Erythroblast (primary cell): Measurements from ENCODE around the gene MRPL2.
"Not testable (repeated sequence)": the region's sequence is repeated elsewhere in the genome, so short reads cannot be mapped to it uniquely, and the experiment has no call there.

Experiments used
- DNase-seq, 2 experiments: peaks; one replicate each; lab custom pipeline; 2025; lab: John Stamatoyannopoulos, UW
- GATA1 ChIP-seq: IDR thresholded peaks from 2 replicates; pipeline ENCODE4 v1.6.1; 2011; ENCODE audit warnings: low read depth, mild to moderate bottlenecking, control low read depth, low read length, moderate library complexity
- POLR2A ChIP-seq: IDR thresholded peaks from 2 replicates; pipeline ENCODE4 v1.6.1; 2011; ENCODE audit warnings: mild to moderate bottlenecking, low read length

Gene MRPL2

GRCh38 chr6:43052842-43053544 lies 6.2 kb downstream of the MRPL2 start:
- TF ChIP-seq GATA1 (no peak), POLR2A (no peak)
- peak; percentile 58 to 66 for DNase-seq

- no peak for DNase-seq
- TF ChIP-seq POLR2A (no peak), GATA1 (no peak)
Measured at GRCh38 chr6:43052225-43052841, 6.9 kb downstream of the MRPL2 start.

- no peak for DNase-seq
- TF ChIP-seq POLR2A = no peak
Measured at GRCh38 chr6:43050981-43051380, 8.3 kb downstream of the MRPL2 start.

GRCh38 chr6:43047998-43048397 lies 11.2 kb downstream of the MRPL2 start:
- DNase-seq = no peak
- no peak for TF ChIP-seq GATA1
- TF ChIP-seq POLR2A = no peak

GRCh38 chr6:43045371-43045930 lies 13.8 kb downstream of the MRPL2 start:
- TF ChIP-seq POLR2A (no peak), GATA1 (no peak)
- DNase-seq = no peak

GRCh38 chr6:43043310-43043709 lies 15.9 kb downstream of the MRPL2 start:
- TF ChIP-seq POLR2A = no peak
- no peak for TF ChIP-seq GATA1
- DNase-seq = no peak

GRCh38 chr6:43041475-43041874 lies 17.8 kb downstream of the MRPL2 start:
- DNase-seq = not testable (repeated sequence)

GRCh38 chr6:43040542-43041257 lies 18.5 kb downstream of the MRPL2 start:
- DNase-seq = no peak
- TF ChIP-seq POLR2A = no peak
- TF ChIP-seq GATA1 = no peak

- DNase-seq = no peak
- no peak for TF ChIP-seq POLR2A
- no peak for TF ChIP-seq GATA1
Measured at GRCh38 chr6:43038727-43039126, 20.5 kb downstream of the MRPL2 start.

GRCh38 chr6:43037706-43038105 lies 21.5 kb downstream of the MRPL2 start:
- DNase-seq = no peak
- TF ChIP-seq POLR2A = no peak
- no peak for TF ChIP-seq GATA1

GRCh38 chr6:43037197-43037596 lies 22.0 kb downstream of the MRPL2 start:
- DNase-seq = no peak
- TF ChIP-seq POLR2A (no peak), GATA1 (no peak)

GRCh38 chr6:43036712-43037111 lies 22.5 kb downstream of the MRPL2 start:
- DNase-seq = no peak
- TF ChIP-seq GATA1 = no peak
- TF ChIP-seq POLR2A = no peak

GRCh38 chr6:43035495-43036194 lies 23.6 kb downstream of the MRPL2 start:
- TF ChIP-seq GATA1 (no peak), POLR2A (no peak)
- DNase-seq = no peak

- DNase-seq = no peak
- TF ChIP-seq GATA1 (no peak), POLR2A (no peak)
Measured at GRCh38 chr6:43034190-43034525, 25.1 kb downstream of the MRPL2 start.
